GM20000 (cell line): ENCODE data around the gene DNPH1.

Experiments
- DNase-seq: peaks from one replicate; pipeline ENCODE4 v3.0.0; 2012; ENCODE audit warnings: low spot score
- CTCF ChIP-seq: IDR thresholded peaks from 2 replicates; pipeline ENCODE4 v1.5.1; 2012; ENCODE audit warnings: mild to moderate bottlenecking, control low read depth; ENCODE audit errors: extremely low read depth, missing control alignments

DNPH1 gene

GRCh38 chr6:43196337-43196736 is 32.9 kb downstream of the DNPH1 start:
- no peak for TF ChIP-seq CTCF
- DNase-seq, result no peak

- DNase-seq, result no peak
Observed at GRCh38 chr6:43193929-43194328, 35.4 kb downstream of the DNPH1 start.

GRCh38 chr6:43192911-43193310 is 36.4 kb downstream of the DNPH1 start:
- DNase-seq, result no peak
- no peak for TF ChIP-seq CTCF

More at GRCh38 chr6:43193929-43194328, 35.4 kb downstream of the DNPH1 start:
- no peak for TF ChIP-seq CTCF

- no peak for DNase-seq
Observed at GRCh38 chr6:43189776-43190304, 39.4 kb downstream of the DNPH1 start.

GRCh38 chr6:43188426-43188825 is 40.9 kb downstream of the DNPH1 start:
- TF ChIP-seq CTCF, result no peak
- no peak for DNase-seq

More at GRCh38 chr6:43189776-43190304, 39.4 kb downstream of the DNPH1 start:
- TF ChIP-seq CTCF, result no peak

GRCh38 chr6:43187821-43188220 is 41.5 kb downstream of the DNPH1 start:
- no peak for TF ChIP-seq CTCF
- no peak for DNase-seq

GRCh38 chr6:43186706-43187105 is 42.6 kb downstream of the DNPH1 start:
- TF ChIP-seq CTCF, result no peak
- DNase-seq, result no peak
